Panc1 (cell line): Measurements from ENCODE around the gene HES4. TPM values are rescaled to one million over a fixed set of nuclear protein-coding genes. Genes with fewer than 3 reads are reported as not detected.

Experiments
- ATAC-seq: fragments of 200-7000 bp; cut with Tn5 transposase; 2 replicates; pipeline ENCODE4 v1.9.1; 2020; ENCODE audit warnings: mild to moderate bottlenecking, moderate library complexity
- BruUV-seq: library from RNA; stranded (reverse); fragments of 400-500 nt; replicated peaks from 2 replicates; lab custom pipeline; 2021; lab: Mats Ljungman, UMichigan
- CTCF ChIA-PET: fragments of 300-600 bp; sonication (Branson Sonifier 250); formaldehyde crosslinking; loops from one replicate; lab custom pipeline; 2022; ENCODE audit warnings: antibody characterized with exemption; lab: Charles Lee
- POLR2A ChIA-PET: fragments of 300-600 bp; sonication (Branson Sonifier 250); formaldehyde crosslinking; loops from one replicate; lab custom pipeline; 2022; ENCODE audit warnings: antibody characterized with exemption; lab: Charles Lee
- DNase-seq: peaks from one replicate; pipeline ENCODE4 v3.0.0-alpha.2; 2010; ENCODE audit warnings: low read depth, low spot score
- H3K27ac ChIP-seq: 2 replicates; pipeline ENCODE4 v1.5.1; 2011; ENCODE audit warnings: mild to moderate bottlenecking, low read length, inconsistent platforms
- H3K27me3 ChIP-seq: fragments of 200-500 bp; sonication (Bioruptor generic); 2 replicates; pipeline ENCODE4 v1.6.0; 2014; ENCODE audit warnings: low read length, inconsistent platforms; ENCODE audit not compliant: control insufficient read depth, insufficient read depth
- H3K36me3 ChIP-seq: fragments of 200-500 bp; sonication (Bioruptor generic); 2 replicates; pipeline ENCODE4 v1.5.1; 2014; ENCODE audit warnings: inconsistent platforms, mild to moderate bottlenecking, low read length, moderate library complexity; ENCODE audit not compliant: control insufficient read depth, insufficient read depth
- H3K4me1 ChIP-seq: 2 replicates; pipeline ENCODE4 v1.5.1; 2011; ENCODE audit warnings: inconsistent platforms, mild to moderate bottlenecking, low read length, moderate library complexity; ENCODE audit not compliant: control insufficient read depth, insufficient read depth
- H3K4me3 ChIP-seq, 2 experiments: 2 replicates each; pipeline ENCODE4 v1.5.1; 2011 to 2012; ENCODE audit warnings: low read depth in 2 of 2, low read length in 2 of 2, mild to moderate bottlenecking in 2 of 2, inconsistent platforms in 1 of 2, moderate library complexity in 1 of 2
- H3K9me3 ChIP-seq: fragments of 200-500 bp; sonication (Bioruptor generic); 2 replicates; pipeline ENCODE4 v1.5.1; 2014; ENCODE audit warnings: low read depth, mild to moderate bottlenecking, inconsistent platforms, low read length, moderate library complexity; ENCODE audit not compliant: control insufficient read depth, insufficient read depth
- CTCF ChIP-seq: fragments of 450-650 bp; IDR thresholded peaks from 2 replicates; pipeline ENCODE4 v1.5.1; 2017; ENCODE audit warnings: mild to moderate bottlenecking
- POLR2AphosphoS5 ChIP-seq: IDR thresholded peaks from 2 replicates; pipeline ENCODE4 v1.6.1; 2012; ENCODE audit warnings: mild to moderate bottlenecking, low read depth, low read length, moderate library complexity
- REST ChIP-seq, 2 experiments: IDR thresholded peaks; 2 replicates each; pipeline ENCODE4 v1.6.1; 2011 to 2012; ENCODE audit warnings: low read depth in 2 of 2, control low read depth in 1 of 2, low read length in 1 of 2, mild to moderate bottlenecking in 1 of 2, moderate library complexity in 1 of 2; ENCODE audit not compliant: insufficient read depth in 1 of 2
- SIN3A ChIP-seq: IDR thresholded peaks from 2 replicates; pipeline ENCODE4 v1.6.1; 2012; ENCODE audit warnings: low read depth, mild to moderate bottlenecking, low read length, moderate library complexity, borderline replicate concordance; ENCODE audit not compliant: insufficient read depth
- TCF7L2 ChIP-seq: IDR thresholded peaks from 2 replicates; pipeline ENCODE4 v1.6.1; 2011; ENCODE audit warnings: mild to moderate bottlenecking, low read depth, low read length, inconsistent platforms
- in situ Hi-C: cut with HindIII; loops from 2 replicates; pipeline ENCODE4 v1.10.0; 2016; ENCODE audit warnings: low sequenced_read_pairs, low pct_unique_long_range_greater_than_20kb
- intact Hi-C: fragments of 100-400 bp; cut with micrococcal nuclease; formaldehyde crosslinking; loops from one replicate; pipeline ENCODE4 v1.10.0; 2022; ENCODE audit not compliant: unreplicated experiment
- total RNA-seq: library from RNA; stranded (reverse); gene quantifications from one replicate; pipeline ENCODE4 v1.2.1, GENCODE V29; 2021; ENCODE audit not compliant: unreplicated experiment

Gene HES4
- total RNA-seq, 1 experiment from 2014 or later: 74.2 TPM

- no TSS peak for BruUV-seq
- Histone ChIP-seq H3K4me3 (no peak overlapping the region), H3K27me3 (no peaks in the 10 kb centered on the region), H3K27ac (no peak overlapping the region), H3K9me3 (no peaks in the 10 kb centered on the region), H3K4me1 (no peaks in the 10 kb centered on the region), H3K36me3 (no peaks in the 10 kb centered on the region)
- ATAC-seq: no peak
- ChIA-PET CTCF (no interaction called here), POLR2A (no interaction called here)
- in situ Hi-C loops (no loop called here), intact Hi-C loops (no loop called here)
- no peak for DNase-seq
- no peak for TF ChIP-seq TCF7L2
- TF ChIP-seq REST (IDR thresholded peaks at IDR 0.05; ENCODE audit: insufficient read depth in 1 of 2, low read depth in 2 of 2, low read length in 1 of 2): no peak
- no peak for TF ChIP-seq CTCF
- TF ChIP-seq SIN3A: no peak
- TF ChIP-seq POLR2AphosphoS5: no peak
Observed at GRCh38 chr1:1046767-1047166, 46.9 kb upstream of the HES4 start.

GRCh38 chr1:1046243-1046642 is 46.3 kb upstream of the HES4 start:
- no peak for DNase-seq
- H3K4me3 ChIP-seq: no peak overlapping the region
- no peak for ATAC-seq
- BruUV-seq: no TSS peak
- POLR2A ChIA-PET: no interaction called here
- H3K36me3 ChIP-seq: no peaks in the 10 kb centered on the region
- TF ChIP-seq REST (IDR thresholded peaks at IDR 0.05; ENCODE audit: insufficient read depth in 1 of 2, low read depth in 2 of 2, low read length in 1 of 2) (no peak), SIN3A (no peak), CTCF (no peak), POLR2AphosphoS5 (no peak), TCF7L2 (no peak)
- H3K9me3 ChIP-seq: no peaks in the 10 kb centered on the region
- no peaks in the 10 kb centered on the region for H3K27me3 ChIP-seq
- H3K4me1 ChIP-seq: no peaks in the 10 kb centered on the region
- intact Hi-C loops (no loop called here), in situ Hi-C loops (no loop called here)
- CTCF ChIA-PET: no interaction called here
- no peak overlapping the region for H3K27ac ChIP-seq
